Activated T-helper 2 cell treated with anti-CD3 and anti-CD28 coated beads, Interferon-gamma antibody, Interleukin-2, Interleukin-4, amounts not matched to agents 10 μg/mL and 5 μg/mL and 100 μg/mL, durations not matched to agents 14 hours and 24 hours and 36 hours (primary cell): ENCODE measurements around the gene MYO16. TPM values are rescaled to one million over a fixed set of nuclear protein-coding genes. Genes with fewer than 3 reads are reported as not detected.

Experiments used
- DNase-seq: peaks from one replicate; pipeline ENCODE4 v3.0.0; 2021; ENCODE audit warnings: low spot score
- H3K27ac Mint-ChIP-seq: one replicate; pipeline ENCODE4 v1.8.0; 2021; ENCODE audit warnings: mixed read lengths
- H3K27me3 Mint-ChIP-seq: one replicate; pipeline ENCODE4 v1.8.0; 2021; ENCODE audit warnings: low read depth, mixed read lengths
- H3K36me3 Mint-ChIP-seq: one replicate; pipeline ENCODE4 v1.8.0; 2021; ENCODE audit warnings: low read depth, mixed read lengths
- H3K4me1 Mint-ChIP-seq: one replicate; pipeline ENCODE4 v1.8.0; 2021; ENCODE audit warnings: low read depth, mixed read lengths
- H3K4me3 Mint-ChIP-seq: one replicate; pipeline ENCODE4 v1.8.0; 2021; ENCODE audit warnings: low read depth, mild to moderate bottlenecking, moderate library complexity, mixed read lengths
- H3K9me3 Mint-ChIP-seq: one replicate; pipeline ENCODE4 v1.8.0; 2021; ENCODE audit warnings: mixed read lengths
- intact Hi-C: fragments of 100-400 bp; cut with micrococcal nuclease; formaldehyde crosslinking; loops from one replicate; pipeline ENCODE4 v1.15.1; 2023
- total RNA-seq: library from RNA; stranded (reverse); gene quantifications from 2 replicates; pipeline ENCODE4 v1.2.3, GENCODE V29; 2022

MYO16 gene
- total RNA-seq: not detected in 2 replicates

DNA sequence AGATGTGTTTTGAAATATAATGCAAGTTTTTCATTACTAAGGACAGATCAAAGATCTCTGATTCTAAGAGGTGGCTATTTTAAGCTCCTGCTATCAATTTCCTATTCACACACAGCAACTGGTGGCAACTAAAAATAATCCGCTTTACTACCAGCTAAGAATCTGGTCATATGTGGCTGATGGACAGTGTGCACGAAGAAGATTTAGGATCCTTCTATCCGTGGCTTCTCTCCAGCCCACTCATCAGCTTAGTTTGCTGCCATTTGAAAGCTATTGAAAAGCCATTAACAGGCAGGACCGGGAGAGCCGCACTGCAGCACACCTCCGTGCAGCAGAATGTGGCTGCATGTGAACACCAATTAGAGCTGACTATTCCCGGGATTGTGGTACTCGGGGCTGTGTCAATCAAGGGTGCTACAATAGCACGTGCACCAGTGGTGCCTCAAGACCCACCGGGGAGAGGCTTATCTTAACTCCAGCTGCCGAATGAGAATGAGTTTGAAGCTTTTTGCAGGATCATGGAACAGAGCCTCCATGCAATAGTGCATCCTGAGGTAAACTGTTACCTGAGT lies at the start of gene MYO16:
Gene MYO16 (plus strand): TSS at position 431 of the 572 bp plus-strand sequence. CDS start 234 bp downstream, outside the sequence.
- intact Hi-C loops: no loop called here
- Mint-ChIP-seq H3K4me3 (no peak within 1 kb of the TSS), H3K27me3 (no peaks in the 10 kb centered on the region)

DNA sequence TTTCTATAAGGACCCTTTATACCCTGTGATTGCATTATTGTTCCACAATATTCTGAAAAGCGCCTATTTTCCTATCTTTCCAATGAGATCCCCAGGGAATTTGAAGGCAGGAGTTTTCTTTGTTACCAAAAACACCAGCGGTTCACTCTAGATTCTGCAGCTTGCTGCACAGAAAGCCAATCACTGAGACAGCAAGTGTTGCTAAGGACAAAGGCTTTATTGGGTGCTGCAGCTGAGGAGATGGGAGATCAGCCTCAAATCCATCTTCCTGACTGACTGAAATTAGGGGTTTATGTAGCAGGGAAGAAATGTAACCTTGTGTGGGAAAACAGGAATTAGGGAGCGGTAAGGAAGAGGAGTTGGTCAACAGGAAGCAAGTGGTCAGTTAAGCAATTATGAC lies 42.6 kb upstream of the MYO16 start:
- no peaks in the 10 kb centered on the region for H3K27me3 Mint-ChIP-seq
- no peaks in the 10 kb centered on the region for H3K4me1 Mint-ChIP-seq
- no peak overlapping the region for H3K4me3 Mint-ChIP-seq
- H3K36me3 Mint-ChIP-seq: no peaks in the 10 kb centered on the region
- H3K9me3 Mint-ChIP-seq: no peaks in the 10 kb centered on the region
- no peak for DNase-seq
- intact Hi-C loops: no loop called here
- H3K27ac Mint-ChIP-seq: no peak overlapping the region

More for the DNA sequence above, at the start of gene MYO16:
- Mint-ChIP-seq H3K4me1 (no peaks in the 10 kb centered on the region), H3K27ac (no peak within 1 kb of the TSS), H3K9me3 (no peaks in the 10 kb centered on the region), H3K36me3 (no peaks in the 10 kb centered on the region)
- no peak for DNase-seq

GRCh38 chr13:108588516-108588915 lies 40.9 kb upstream of the MYO16 start:
- DNase-seq: no peak
- H3K4me3 Mint-ChIP-seq: no peak overlapping the region
- no peaks in the 10 kb centered on the region for H3K27me3 Mint-ChIP-seq
- no peaks in the 10 kb centered on the region for H3K4me1 Mint-ChIP-seq
- intact Hi-C loops: no loop called here
- no peaks in the 10 kb centered on the region for H3K9me3 Mint-ChIP-seq
- no peaks in the 10 kb centered on the region for H3K36me3 Mint-ChIP-seq
- H3K27ac Mint-ChIP-seq: no peak overlapping the region

- H3K36me3 Mint-ChIP-seq: no peaks in the 10 kb centered on the region
- intact Hi-C loops: no loop called here
- no peak overlapping the region for H3K27ac Mint-ChIP-seq
- H3K9me3 Mint-ChIP-seq: no peaks in the 10 kb centered on the region
- no peaks in the 10 kb centered on the region for H3K27me3 Mint-ChIP-seq
- H3K4me1 Mint-ChIP-seq: no peaks in the 10 kb centered on the region
- DNase-seq: no peak
- H3K4me3 Mint-ChIP-seq: no peak overlapping the region
Observed at GRCh38 chr13:108594153-108594552, 35.3 kb upstream of the MYO16 start.

DNA sequence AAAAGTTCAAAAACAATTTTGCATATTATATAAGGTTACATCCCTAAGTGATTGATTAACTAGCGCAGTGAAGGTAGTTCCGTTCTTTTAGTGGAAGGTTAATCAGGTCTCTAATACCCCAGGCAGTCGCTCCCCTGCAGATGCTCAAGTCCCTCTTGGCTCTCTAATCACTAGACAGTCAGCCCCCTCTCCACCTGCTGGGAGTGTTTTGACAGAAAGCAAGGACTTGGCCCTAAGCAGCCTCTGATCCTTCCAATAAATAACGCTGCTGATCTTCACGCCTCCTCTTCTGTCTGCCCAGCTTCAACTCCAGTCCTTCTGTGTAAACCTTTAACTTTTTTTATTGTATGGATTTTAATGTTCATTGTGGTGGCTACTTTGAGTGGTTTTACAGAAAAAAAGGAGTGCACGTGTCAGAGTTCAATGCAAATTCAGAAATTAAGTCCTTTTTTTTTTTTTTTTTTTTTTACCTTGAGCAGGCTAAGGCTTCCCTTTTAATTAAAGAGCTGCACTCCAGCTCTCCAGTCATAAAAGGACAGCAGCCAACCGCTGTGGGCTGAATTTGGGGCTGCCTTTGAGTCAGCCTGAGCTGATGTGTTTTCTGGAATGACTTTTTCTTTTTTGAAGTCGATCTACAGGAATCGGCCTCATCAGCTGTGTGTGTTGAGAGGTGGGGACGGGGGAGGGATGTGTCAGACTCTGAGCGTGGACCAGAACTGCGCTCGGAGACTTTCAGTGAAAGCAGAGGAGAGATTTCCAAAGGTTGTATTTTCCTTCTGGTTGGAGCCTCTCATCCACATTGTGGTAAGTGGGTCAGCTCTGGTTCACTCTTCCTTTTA lies 33.8 kb upstream of the MYO16 start:
- no peaks in the 10 kb centered on the region for H3K9me3 Mint-ChIP-seq
- intact Hi-C loops: no loop called here

GRCh38 chr13:108597943-108598342 lies 31.5 kb upstream of the MYO16 start:
- H3K27me3 Mint-ChIP-seq: no peaks in the 10 kb centered on the region
- H3K4me1 Mint-ChIP-seq: no peaks in the 10 kb centered on the region
- H3K4me3 Mint-ChIP-seq: no peak overlapping the region
- DNase-seq: no peak
- H3K27ac Mint-ChIP-seq: no peak overlapping the region
- no peaks in the 10 kb centered on the region for H3K36me3 Mint-ChIP-seq
- intact Hi-C loops: no loop called here
- H3K9me3 Mint-ChIP-seq: no peaks in the 10 kb centered on the region

More for the DNA sequence above, 33.8 kb upstream of the MYO16 start:
- Mint-ChIP-seq H3K27ac (no peak overlapping the region), H3K27me3 (no peaks in the 10 kb centered on the region), H3K4me3 (no peak overlapping the region), H3K36me3 (no peaks in the 10 kb centered on the region), H3K4me1 (no peaks in the 10 kb centered on the region)
- DNase-seq: no peak

DNA sequence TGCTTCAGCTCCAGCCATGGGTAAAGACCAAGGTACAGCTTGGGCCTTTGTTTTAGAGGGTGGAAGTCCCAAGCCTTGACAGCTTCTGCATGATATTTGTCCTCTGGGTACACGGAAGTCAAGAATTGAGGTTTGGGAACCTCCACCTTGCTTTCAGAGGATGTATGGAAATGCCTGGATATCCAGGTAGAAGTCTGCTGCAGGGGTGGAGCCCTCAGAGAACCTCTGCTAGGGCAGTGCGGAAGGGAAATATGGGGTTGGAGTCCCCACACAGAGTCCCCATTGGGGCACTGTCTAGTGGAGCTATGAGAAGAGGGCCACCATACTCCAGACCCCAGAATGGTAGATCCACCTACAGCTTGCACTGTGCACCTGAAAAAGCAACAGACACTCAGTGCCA lies 23.0 kb upstream of the MYO16 start:
- Mint-ChIP-seq H3K36me3 (no peaks in the 10 kb centered on the region), H3K27me3 (no peaks in the 10 kb centered on the region), H3K27ac (no peak overlapping the region), H3K9me3 (peaks cover 14% of the 10 kb centered on the region), H3K4me1 (no peaks in the 10 kb centered on the region), H3K4me3 (no peak overlapping the region)
- intact Hi-C loops: no loop called here
- no peak for DNase-seq

GRCh38 chr13:108609353-108609752 lies 20.1 kb upstream of the MYO16 start:
- no peaks in the 10 kb centered on the region for H3K27me3 Mint-ChIP-seq
- DNase-seq: no peak
- no peak overlapping the region for H3K27ac Mint-ChIP-seq
- H3K4me1 Mint-ChIP-seq: no peaks in the 10 kb centered on the region
- H3K9me3 Mint-ChIP-seq: peaks cover 14% of the 10 kb centered on the region
- intact Hi-C loops: no loop called here
- H3K36me3 Mint-ChIP-seq: no peaks in the 10 kb centered on the region
- no peak overlapping the region for H3K4me3 Mint-ChIP-seq

DNA sequence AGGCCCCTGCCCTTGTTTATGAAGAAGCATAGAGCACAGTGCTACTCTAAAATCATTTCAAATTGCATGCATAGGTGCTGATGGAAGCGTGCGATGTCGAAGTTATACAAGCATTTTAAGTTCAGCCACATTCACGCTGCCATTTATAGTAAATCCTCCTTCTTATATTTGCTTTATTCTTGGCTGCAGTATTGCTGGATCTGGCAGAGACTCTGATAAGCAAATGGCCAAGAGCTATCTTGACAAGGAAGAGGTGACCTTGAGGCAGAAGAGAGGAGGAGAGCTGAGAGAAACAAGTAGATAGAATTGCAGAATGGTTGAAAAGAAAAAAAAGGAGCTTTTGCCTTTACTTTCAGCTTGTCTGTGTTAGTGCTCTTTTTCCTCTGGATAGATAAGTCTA lies 18.9 kb upstream of the MYO16 start:
- Mint-ChIP-seq H3K9me3 (peaks cover 12% of the 10 kb centered on the region), H3K36me3 (no peaks in the 10 kb centered on the region), H3K4me3 (no peak overlapping the region), H3K4me1 (no peaks in the 10 kb centered on the region), H3K27me3 (no peaks in the 10 kb centered on the region), H3K27ac (no peak overlapping the region)
- intact Hi-C loops: no loop called here
- DNase-seq: no peak

GRCh38 chr13:108615241-108615640 lies 14.2 kb upstream of the MYO16 start:
- Mint-ChIP-seq H3K4me1 (no peaks in the 10 kb centered on the region), H3K27me3 (no peaks in the 10 kb centered on the region), H3K9me3 (no peaks in the 10 kb centered on the region), H3K27ac (no peak overlapping the region), H3K36me3 (no peaks in the 10 kb centered on the region), H3K4me3 (no peak overlapping the region)
- intact Hi-C loops: no loop called here
- no peak for DNase-seq

DNA sequence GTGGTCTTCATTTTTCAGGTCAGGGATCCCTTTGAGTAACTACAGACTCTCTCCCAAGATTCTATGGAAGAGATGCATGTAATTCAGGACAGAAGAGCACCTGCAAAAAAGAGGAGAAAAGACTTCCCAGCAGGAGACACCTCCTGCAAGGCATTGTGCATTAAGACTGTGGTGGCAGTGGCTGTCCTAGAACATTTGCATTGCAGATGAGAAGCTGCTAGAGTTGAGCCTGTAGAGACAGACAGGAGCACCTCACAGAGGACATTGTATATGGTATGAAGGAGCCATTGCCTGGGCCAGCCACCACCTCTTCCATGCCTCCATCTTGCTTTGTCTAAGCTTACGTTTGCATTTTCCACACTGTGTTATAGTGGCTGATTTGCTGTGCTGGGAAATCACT lies 11.2 kb upstream of the MYO16 start:
- H3K4me1 Mint-ChIP-seq: no peaks in the 10 kb centered on the region
- no peaks in the 10 kb centered on the region for H3K27me3 Mint-ChIP-seq
- no peaks in the 10 kb centered on the region for H3K9me3 Mint-ChIP-seq
- no peak for DNase-seq
- no peaks in the 10 kb centered on the region for H3K36me3 Mint-ChIP-seq
- intact Hi-C loops: no loop called here
- no peak overlapping the region for H3K27ac Mint-ChIP-seq
- no peak overlapping the region for H3K4me3 Mint-ChIP-seq

DNA sequence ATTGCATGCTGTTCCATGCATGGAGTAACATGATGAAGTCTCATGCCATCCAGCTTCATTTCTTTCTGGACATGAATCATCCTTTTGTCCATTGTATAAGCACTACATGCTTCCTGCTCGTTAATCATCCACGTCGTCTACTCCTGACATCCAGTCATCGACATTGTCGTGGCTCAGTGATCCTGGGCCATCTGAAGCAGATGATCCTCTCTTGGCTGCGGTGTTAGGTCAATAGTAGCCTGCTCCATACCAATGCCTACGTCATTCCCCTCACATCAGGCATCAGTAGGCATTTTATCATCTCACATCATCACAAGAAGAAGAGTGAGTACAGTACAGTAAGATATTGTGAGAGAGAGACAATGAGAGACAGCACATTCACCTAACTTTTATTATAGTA lies 7.9 kb upstream of the MYO16 start:
- H3K4me3 Mint-ChIP-seq: no peak overlapping the region
- H3K27me3 Mint-ChIP-seq: no peaks in the 10 kb centered on the region
- H3K27ac Mint-ChIP-seq: no peak overlapping the region
- DNase-seq: no peak
- no peaks in the 10 kb centered on the region for H3K9me3 Mint-ChIP-seq
- no peaks in the 10 kb centered on the region for H3K36me3 Mint-ChIP-seq
- no peaks in the 10 kb centered on the region for H3K4me1 Mint-ChIP-seq
- intact Hi-C loops: no loop called here

- H3K36me3 Mint-ChIP-seq: no peaks in the 10 kb centered on the region
- H3K9me3 Mint-ChIP-seq: no peaks in the 10 kb centered on the region
- DNase-seq: no peak
- no peak overlapping the region for H3K27ac Mint-ChIP-seq
- H3K4me1 Mint-ChIP-seq: no peaks in the 10 kb centered on the region
- H3K4me3 Mint-ChIP-seq: no peak overlapping the region
- H3K27me3 Mint-ChIP-seq: no peaks in the 10 kb centered on the region
- intact Hi-C loops: no loop called here
Observed at GRCh38 chr13:108624108-108624507, 5.3 kb upstream of the MYO16 start.
